Vagina (tissue), 2 donors: ENCODE results near the gene FLRT1. TPM values are rescaled to one million over a fixed set of nuclear protein-coding genes. Genes with fewer than 3 reads are reported as not detected.
"Not testable (repeated sequence)": the region's sequence is repeated elsewhere in the genome, so short reads cannot be mapped to it uniquely, and the experiment has no call there.

Experiments
- DNase-seq, 2 donors: peaks; one replicate each; pipeline ENCODE4 v3.0.0-alpha.2; 2017; ENCODE audit errors: extremely low spot score in 2 of 2
- H3K27ac ChIP-seq: fragments of 200-600 bp; sonication (generic); one replicate; pipeline ENCODE4 v1.5.1; 2019
- H3K27me3 ChIP-seq: fragments of 200-600 bp; sonication (generic); one replicate; pipeline ENCODE4 v1.5.1; 2019
- H3K36me3 ChIP-seq, 2 donors: fragments of 200-600 bp; sonication (generic); one replicate each; pipeline ENCODE4 v1.5.1; 2017 to 2019
- H3K4me1 ChIP-seq: fragments of 200-600 bp; sonication (generic); one replicate; pipeline ENCODE4 v1.5.1; 2019
- H3K4me3 ChIP-seq, 2 donors: fragments of 200-600 bp; sonication (generic); 1 replicate in 1 of 2; 2 replicates in 1 of 2; pipeline ENCODE4 v1.5.1; 2016 to 2019
- H3K9me3 ChIP-seq: fragments of 200-600 bp; sonication (generic); one replicate; pipeline ENCODE4 v1.5.1; 2019
- POLR2A ChIP-seq, 2 donors: fragments of 450-650 bp; IDR thresholded peaks; one replicate each; pipeline ENCODE4 v1.6.1; 2017; ENCODE audit warnings: antibody characterized with exemption in 2 of 2, mild to moderate bottlenecking in 2 of 2, moderate library complexity in 2 of 2
- POLR2AphosphoS5 ChIP-seq, 2 donors: sonication (generic); formaldehyde crosslinking; IDR thresholded peaks; one replicate each; pipeline ENCODE4 v1.9.0; 2017; ENCODE audit warnings: antibody characterized with exemption in 2 of 2, mild to moderate bottlenecking in 2 of 2, low read depth in 1 of 2; ENCODE audit not compliant: insufficient read depth in 1 of 2
- intact Hi-C: fragments of 100-400 bp; cut with DNase I; formaldehyde crosslinking; loops from one replicate; pipeline ENCODE4 v1.15.1; 2023
- total RNA-seq: library from RNA; depleted of rRNA; stranded (reverse); fragments of >200 nt; gene quantifications from one replicate; pipeline ENCODE4 v1.2.3, GENCODE V29; 2016
- TF ChIP-seq, protein P1 (sequence below), 3 experiments: fragments of 450-650 bp in 2 of 3; fragments of 200-600 bp in 1 of 3; sonication (generic) in 1 of 3; IDR thresholded peaks; one replicate each; pipeline ENCODE4 v1.5.1; 2017 to 2019; ENCODE audit warnings: antibody characterized with exemption in 3 of 3, mild to moderate bottlenecking in 2 of 3, moderate library complexity in 2 of 3

FLRT1 gene
- total RNA-seq, 1 donor from 2014 or later = 0.49 TPM

DNA sequence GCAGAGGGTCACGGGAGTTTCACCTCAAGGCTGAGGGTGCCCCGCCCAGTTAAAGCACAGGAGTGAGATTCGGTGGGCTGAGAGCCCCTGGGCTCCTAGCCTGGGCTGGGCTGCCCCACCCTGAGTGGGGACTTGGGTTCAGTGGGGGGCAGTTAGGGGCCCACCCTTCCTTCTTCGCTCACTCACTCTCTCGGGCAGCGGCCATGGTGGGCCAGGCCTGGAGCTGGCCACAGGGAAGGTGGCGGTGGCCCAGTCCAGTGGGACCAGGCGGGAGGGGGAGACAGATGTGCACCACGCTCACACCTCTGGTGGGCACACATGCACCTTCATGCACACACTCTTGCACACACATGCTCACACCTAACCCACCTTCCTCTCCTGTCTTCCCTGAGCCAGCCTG lies 6.1 kb downstream of the FLRT1 start:
- DNase-seq = no peak
- no peak for TF ChIP-seq POLR2A (IDR thresholded peaks at IDR 0.05)
- TF ChIP-seq POLR2AphosphoS5 (IDR thresholded peaks at IDR 0.05; ENCODE audit: insufficient read depth in 1 of 2, low read depth in 1 of 2) = no peak
- TF ChIP-seq, protein P1, sequence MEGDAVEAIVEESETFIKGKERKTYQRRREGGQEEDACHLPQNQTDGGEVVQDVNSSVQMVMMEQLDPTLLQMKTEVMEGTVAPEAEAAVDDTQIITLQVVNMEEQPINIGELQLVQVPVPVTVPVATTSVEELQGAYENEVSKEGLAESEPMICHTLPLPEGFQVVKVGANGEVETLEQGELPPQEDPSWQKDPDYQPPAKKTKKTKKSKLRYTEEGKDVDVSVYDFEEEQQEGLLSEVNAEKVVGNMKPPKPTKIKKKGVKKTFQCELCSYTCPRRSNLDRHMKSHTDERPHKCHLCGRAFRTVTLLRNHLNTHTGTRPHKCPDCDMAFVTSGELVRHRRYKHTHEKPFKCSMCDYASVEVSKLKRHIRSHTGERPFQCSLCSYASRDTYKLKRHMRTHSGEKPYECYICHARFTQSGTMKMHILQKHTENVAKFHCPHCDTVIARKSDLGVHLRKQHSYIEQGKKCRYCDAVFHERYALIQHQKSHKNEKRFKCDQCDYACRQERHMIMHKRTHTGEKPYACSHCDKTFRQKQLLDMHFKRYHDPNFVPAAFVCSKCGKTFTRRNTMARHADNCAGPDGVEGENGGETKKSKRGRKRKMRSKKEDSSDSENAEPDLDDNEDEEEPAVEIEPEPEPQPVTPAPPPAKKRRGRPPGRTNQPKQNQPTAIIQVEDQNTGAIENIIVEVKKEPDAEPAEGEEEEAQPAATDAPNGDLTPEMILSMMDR (IDR thresholded peaks at IDR 0.05) = no peak
- Histone ChIP-seq H3K27ac (no peak overlapping the region), H3K4me1 (peaks cover 6% of the 10 kb centered on the region), H3K9me3 (no peaks in the 10 kb centered on the region), H3K27me3 (no peaks in the 10 kb centered on the region), H3K4me3 (no peak overlapping the region), H3K36me3 (no peaks in the 10 kb centered on the region)
- intact Hi-C loops = no loop called here

DNA sequence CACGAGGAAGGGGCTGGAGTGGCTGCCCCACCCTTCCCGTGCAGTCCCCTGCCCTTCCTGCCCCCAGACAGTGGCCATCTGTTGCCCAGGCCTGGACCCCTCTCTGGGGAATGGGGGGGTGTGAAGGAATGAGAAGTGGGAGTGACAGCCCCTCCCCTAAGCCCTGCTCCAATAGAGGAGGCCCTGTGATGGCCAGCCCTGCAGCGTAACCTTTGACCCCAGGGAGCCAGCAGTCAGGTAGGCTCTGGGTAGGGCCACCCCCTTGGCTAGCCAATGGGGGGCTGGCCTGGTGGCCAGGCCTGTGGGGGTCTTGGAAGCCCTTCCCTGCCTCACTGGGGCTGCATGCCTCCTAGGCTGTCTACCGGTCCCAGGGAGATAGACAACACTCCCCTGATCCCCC lies 6.6 kb downstream of the FLRT1 start:
- H3K9me3 ChIP-seq = no peaks in the 10 kb centered on the region
- no peak for TF ChIP-seq POLR2AphosphoS5 (IDR thresholded peaks at IDR 0.05; ENCODE audit: insufficient read depth in 1 of 2, low read depth in 1 of 2)
- no peak for TF ChIP-seq POLR2A (IDR thresholded peaks at IDR 0.05)
- TF ChIP-seq, protein P1 (IDR thresholded peaks at IDR 0.05) = no peak
- no peak overlapping the region for H3K27ac ChIP-seq
- no peaks in the 10 kb centered on the region for H3K36me3 ChIP-seq
- no peak for DNase-seq
- intact Hi-C loops = no loop called here
- H3K4me3 ChIP-seq = no peak overlapping the region
- H3K27me3 ChIP-seq = no peaks in the 10 kb centered on the region
- H3K4me1 ChIP-seq = peaks cover 3% of the 10 kb centered on the region

DNA sequence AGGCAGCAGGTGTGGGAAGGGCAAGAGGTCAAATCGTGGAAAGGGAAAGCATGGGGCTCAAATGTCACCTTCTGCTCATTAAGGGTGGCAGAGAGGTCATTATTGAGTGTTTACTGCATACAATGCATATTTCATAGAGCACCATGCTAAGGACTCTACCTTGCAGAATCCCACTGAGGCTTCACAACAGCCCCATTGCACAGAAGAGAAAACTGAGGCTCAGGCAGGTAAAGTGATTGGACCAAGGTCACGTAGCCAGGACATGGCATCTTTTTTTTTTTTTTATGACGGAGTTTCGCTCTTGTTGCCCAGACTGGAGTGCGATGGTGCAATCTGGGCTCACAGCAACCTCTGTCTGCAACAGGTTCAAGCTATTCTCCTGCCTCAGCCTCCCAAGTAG lies 7.8 kb downstream of the FLRT1 start:
- H3K27ac ChIP-seq = no peak overlapping the region
- no peaks in the 10 kb centered on the region for H3K36me3 ChIP-seq
- H3K4me1 ChIP-seq = peaks cover 3% of the 10 kb centered on the region
- intact Hi-C loops = no loop called here
- DNase-seq = no peak
- TF ChIP-seq POLR2AphosphoS5 (IDR thresholded peaks at IDR 0.05; ENCODE audit: insufficient read depth in 1 of 2, low read depth in 1 of 2) (no peak), POLR2A (IDR thresholded peaks at IDR 0.05) (no peak)
- TF ChIP-seq, protein P1 (IDR thresholded peaks at IDR 0.05) = no peak
- no peaks in the 10 kb centered on the region for H3K9me3 ChIP-seq
- H3K27me3 ChIP-seq = no peaks in the 10 kb centered on the region
- H3K4me3 ChIP-seq = no peak overlapping the region

DNA sequence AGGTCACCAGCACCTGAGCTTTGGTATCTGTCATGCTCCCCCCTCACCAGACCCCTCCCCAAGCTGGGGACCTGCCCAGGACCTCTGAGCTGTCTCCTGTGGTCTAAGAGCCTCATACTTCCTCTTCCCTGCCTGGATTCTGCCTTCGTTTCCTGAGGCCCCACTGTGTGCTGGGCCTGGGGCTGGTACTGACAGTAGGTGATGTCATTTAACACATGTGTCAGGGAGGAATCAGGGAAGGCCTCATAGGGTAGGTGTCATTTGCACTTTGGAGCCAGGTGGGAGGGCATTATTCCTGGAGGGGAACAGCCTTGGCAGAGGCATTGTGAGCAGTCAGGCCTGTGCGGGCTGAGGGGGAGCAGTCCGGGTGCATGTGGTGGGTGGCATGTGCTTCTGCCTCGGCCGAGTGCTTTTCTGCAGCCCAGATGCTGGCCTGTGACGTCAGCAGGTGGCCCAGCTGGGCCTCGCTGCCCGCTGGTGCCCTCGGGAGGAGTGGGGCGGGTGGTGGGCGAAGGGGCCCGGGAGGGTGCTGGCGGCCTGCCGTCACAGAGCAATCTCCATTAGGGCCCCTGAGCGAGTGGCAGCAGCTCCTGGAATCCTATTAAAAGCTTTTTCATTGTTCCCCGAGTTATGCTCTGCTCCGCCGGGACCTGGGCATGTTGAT lies 9.1 kb downstream of the FLRT1 start:
- TF ChIP-seq POLR2AphosphoS5 (IDR thresholded peaks at IDR 0.05; ENCODE audit: insufficient read depth in 1 of 2, low read depth in 1 of 2) = no peak
- no peak for TF ChIP-seq POLR2A (IDR thresholded peaks at IDR 0.05)
- TF ChIP-seq, protein P1 (IDR thresholded peaks at IDR 0.05) = no peak
- no peak overlapping the region for H3K27ac ChIP-seq
- no peaks in the 10 kb centered on the region for H3K36me3 ChIP-seq
- no peaks in the 10 kb centered on the region for H3K27me3 ChIP-seq
- DNase-seq = no peak
- intact Hi-C loops = no loop called here
- no peaks in the 10 kb centered on the region for H3K9me3 ChIP-seq
- no peak overlapping the region for H3K4me3 ChIP-seq
- H3K4me1 ChIP-seq = peaks cover 3% of the 10 kb centered on the region

DNA sequence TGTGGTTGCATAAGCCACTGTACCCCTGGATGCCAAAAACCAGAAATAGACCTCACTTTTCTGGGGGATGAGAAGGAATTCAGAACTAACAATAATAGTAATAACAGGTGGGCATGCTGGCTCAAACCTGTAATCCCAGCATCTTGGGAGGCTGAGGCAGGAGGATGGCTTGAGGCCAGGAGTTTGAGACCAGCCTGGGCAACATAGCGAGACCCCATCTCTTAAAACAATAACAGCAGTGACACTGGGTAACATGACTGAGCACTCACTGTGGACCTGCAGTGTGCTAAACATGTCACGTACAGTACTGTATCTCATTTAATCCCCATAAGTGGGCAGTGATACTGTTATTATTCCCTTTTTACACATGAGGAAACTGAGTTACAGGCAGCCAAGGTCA lies 10.0 kb downstream of the FLRT1 start:
- Histone ChIP-seq H3K27ac (no peak overlapping the region), H3K27me3 (no peaks in the 10 kb centered on the region), H3K36me3 (no peaks in the 10 kb centered on the region), H3K4me1 (peaks cover 3% of the 10 kb centered on the region), H3K9me3 (no peaks in the 10 kb centered on the region), H3K4me3 (no peak overlapping the region)
- TF ChIP-seq POLR2A (IDR thresholded peaks at IDR 0.05) = no peak
- no peak for TF ChIP-seq POLR2AphosphoS5 (IDR thresholded peaks at IDR 0.05; ENCODE audit: insufficient read depth in 1 of 2, low read depth in 1 of 2)
- TF ChIP-seq, protein P1 (IDR thresholded peaks at IDR 0.05) = no peak
- DNase-seq = no peak
- intact Hi-C loops = no loop called here

DNA sequence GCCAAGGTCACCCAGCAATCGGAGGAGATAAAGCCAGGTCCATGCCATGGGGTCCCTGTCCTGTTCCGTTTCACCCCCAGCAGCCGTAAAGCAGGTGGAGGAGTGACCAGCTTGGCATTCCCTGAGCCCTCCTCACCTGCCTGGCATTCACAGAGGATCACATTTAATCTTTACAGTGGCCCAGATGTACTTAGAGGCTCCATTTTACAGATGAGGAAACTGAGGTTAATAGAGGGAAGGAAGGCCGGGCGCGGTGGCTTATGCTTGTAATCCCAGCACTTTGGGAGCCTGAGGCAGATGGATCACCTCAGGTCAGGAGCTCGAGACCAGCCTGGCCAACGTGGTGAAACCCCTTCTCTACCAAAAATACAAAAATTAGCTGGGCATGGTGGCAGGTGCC lies 11.6 kb downstream of the FLRT1 start:
- H3K4me3 ChIP-seq, H3K4me1 ChIP-seq, DNase-seq, H3K27ac ChIP-seq, H3K36me3 ChIP-seq, H3K27me3 ChIP-seq, intact Hi-C loops, H3K9me3 ChIP-seq: not testable (repeated sequence)
